CD4-positive, alpha-beta T cell treated with Interleukin-15 for 1 hour (primary cell): ENCODE measurements around the gene DPYD.
"Not testable (repeated sequence)": the region's sequence is repeated elsewhere in the genome, so short reads cannot be mapped to it uniquely, and the experiment has no call there.

ENCODE experiments used
- DNase-seq: peaks from one replicate; pipeline ENCODE4 v3.0.0-alpha.2; 2020

The DPYD gene

DNA sequence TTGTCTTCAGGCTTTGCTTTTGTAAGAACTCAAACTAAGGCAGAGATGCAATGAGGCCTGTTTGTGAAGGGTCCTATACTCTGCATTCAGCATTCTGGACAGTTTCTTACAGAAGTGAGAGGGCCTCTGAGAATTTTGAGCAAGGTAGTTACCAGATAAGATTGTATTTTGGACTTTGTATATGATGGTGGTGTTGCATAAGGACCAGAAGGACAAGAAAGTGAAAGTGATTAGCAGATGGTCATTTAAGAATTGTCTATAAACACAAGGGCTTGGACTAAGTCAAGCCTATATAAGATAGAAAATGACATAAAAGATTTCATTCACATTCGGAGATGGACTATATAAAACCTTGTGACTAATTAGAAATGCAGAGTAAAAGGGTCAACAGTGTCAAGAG, 662.2 kb downstream of the DPYD start:
- no peak for DNase-seq

DNA sequence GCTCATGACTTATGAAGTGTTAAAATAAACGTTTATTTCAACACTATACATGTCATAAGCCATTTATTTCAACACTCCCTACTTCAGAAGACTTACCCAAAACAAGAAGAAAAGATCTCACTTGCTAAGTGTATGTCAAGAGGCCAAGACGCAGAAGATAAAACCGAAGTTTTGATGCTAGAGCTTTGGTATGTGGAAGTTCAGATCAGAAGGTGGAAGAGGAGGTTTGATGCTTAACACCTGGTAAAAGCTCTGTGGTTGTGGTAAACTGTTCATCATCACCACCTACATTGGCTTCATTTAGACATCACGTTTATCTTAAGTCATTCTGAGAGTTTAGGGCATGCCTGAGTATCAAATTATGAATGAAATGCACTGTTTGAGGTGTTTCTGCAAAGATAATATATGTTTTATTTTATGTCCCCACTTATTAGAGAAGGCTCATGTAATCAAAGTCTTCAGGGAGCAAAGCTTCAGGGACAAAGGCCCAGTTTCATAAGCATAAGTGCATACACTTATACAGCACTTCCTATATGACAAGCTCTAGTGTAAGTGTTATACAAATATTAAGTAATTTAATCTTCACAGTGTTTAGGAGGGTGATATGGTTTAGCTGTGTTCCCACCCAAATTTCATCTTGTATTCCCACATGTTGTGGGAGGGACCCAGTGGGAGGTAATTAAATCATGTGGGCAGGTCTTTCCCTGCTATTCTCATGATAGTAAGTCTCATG, 665.9 kb downstream of the DPYD start:
- DNase-seq, result no peak

DNA sequence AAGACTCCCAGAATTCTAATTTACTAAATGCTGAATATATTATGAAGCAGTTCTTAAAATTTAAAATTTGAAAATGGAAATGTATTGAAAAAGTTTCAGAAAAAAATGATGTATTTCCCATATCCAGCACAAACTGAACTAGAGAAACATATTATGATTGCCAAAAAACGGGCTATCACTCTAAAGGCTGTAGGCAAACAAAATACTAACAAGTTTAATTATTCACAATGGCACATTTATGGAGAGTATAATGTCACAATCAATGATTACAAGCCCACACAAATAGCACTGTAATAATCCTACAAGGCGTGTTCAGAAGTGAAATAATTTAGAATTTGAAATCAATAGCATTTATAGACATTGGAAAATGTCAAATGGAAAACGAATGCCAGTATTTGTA, 667.9 kb downstream of the DPYD start:
- DNase-seq, result no peak

DNA sequence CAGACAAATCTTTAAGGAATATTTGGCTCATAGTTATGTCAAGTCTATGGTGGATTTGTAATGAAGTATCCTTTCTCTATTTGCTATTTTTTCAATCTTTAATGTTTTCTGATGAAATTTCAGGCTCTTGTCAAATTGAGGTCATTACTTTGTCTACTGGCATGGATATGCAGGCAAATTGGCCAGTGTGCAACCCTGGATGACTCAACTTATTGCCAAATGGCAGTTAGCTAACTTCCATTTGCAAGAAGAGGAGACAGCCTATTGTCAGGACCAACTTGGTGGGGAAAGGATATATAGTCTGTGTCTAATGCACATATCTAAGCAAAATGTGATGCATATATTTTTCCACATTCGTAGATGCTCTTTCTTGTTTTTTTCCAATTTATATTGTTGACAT, 668.8 kb downstream of the DPYD start:
- no peak for DNase-seq

DNA sequence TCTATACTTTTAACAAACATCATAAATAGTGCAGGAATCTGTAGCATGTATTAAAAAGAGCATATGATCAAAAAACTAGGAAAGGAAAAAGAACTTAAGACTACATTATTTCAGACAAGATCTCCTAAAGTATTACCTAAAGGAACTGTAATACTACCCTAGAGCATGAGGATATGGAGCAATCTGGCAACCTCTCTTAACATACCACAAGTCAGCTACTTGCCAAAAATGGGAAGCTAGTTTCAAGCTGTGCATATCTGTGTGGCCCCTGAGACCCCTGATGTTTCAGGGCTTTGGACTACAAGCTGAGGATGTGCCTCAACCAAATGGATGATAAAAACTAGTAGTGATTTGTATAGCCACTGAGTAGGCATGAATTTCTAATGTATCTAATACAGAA, 673.6 kb downstream of the DPYD start:
- no peak for DNase-seq

DNA sequence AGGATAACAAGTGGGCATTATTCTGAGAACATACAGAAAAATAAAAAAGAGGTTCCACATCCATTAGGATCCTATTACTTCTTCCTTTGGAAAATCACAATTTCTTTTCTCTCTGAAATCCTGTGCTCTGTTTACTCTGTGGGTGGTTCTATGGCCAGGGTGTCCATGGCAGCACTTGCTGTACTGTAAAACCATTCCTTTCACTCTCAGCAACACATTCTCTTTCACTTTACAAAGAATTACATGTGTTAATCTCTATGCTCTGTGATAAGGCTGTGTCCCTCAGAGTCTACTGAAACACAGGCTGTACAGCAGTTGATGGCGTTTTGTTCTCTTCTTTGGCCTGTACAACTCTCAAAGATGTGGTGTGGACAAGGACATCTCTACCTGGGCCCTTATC, 675.2 kb downstream of the DPYD start:
- no peak for DNase-seq

DNA sequence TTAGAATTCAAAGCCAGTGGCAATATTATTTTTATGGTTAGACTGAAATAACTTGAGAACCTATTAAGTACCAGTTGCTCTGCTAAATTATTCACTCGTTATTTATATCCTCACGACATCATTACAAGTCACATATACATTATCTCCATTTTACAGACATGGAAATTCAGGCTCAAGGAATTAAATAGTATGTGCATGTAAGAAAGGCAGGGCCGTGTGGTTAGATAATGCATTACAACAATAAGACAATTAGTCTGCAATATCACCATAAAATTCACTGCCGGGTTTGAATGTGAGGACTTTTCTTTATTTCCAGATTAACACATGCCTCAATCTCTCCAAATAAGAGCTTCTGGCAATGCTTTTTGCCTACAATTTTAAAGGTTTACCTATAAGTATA, 675.8 kb downstream of the DPYD start:
- DNase-seq, result no peak

DNA sequence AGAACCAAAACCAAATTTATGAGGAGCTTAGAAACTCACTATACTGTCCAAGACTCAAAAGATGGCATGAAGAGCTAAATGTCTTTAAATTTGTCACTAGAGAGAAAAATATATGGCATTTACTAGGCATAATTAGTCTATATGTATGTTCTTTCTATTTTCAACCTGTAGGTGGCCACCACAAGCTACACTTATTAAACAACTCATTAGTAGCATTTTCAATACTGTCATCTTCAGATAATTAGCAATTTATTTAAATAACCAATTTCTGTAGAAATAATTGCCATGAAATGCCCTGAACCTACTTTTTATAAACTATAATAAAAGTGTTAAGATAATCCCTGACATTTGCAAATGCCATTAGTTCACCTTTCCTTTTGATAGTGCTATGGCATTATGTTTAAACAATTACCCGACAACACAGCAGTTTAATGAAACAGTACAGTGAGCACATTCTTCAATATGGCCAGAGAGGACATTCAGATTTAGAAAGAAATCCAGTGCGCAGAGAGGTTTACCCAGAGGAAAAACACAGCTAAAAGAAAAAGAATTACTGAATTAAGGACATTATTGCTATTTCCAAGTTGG, 676.8 kb downstream of the DPYD start:
- DNase-seq, result no peak

GRCh38 chr1:97238816-97239215, 682.0 kb downstream of the DPYD start:
- no peak for DNase-seq

- not testable (repeated sequence) for DNase-seq
Measured at GRCh38 chr1:97231354-97231753, 689.5 kb downstream of the DPYD start.

GRCh38 chr1:97212671-97213070, 708.2 kb downstream of the DPYD start:
- DNase-seq, result no peak

- DNase-seq, result no peak
Measured at GRCh38 chr1:97210307-97210706, 710.5 kb downstream of the DPYD start.

- no peak for DNase-seq
Measured at GRCh38 chr1:97209381-97209957, 711.4 kb downstream of the DPYD start.

DNA sequence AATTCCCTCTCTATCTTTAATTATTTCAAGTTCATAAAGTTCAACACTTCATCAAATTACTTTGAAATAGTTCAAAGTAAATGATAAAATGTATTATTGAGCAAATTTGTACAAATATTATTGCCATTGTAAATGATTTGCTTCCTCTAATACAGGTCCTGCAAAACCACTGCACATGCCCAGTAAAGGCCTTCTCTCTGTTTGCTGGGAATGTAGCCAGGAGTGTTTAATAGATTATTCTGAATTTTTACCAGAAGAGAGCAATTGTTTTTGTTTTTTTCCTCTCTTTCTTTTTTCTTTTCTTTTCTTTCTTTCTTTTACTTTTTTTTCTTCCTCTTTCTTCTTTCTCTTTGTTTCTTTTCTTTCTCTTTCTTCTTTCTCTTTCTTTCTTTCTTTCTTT, 713.0 kb downstream of the DPYD start:
- DNase-seq, result no peak

DNA sequence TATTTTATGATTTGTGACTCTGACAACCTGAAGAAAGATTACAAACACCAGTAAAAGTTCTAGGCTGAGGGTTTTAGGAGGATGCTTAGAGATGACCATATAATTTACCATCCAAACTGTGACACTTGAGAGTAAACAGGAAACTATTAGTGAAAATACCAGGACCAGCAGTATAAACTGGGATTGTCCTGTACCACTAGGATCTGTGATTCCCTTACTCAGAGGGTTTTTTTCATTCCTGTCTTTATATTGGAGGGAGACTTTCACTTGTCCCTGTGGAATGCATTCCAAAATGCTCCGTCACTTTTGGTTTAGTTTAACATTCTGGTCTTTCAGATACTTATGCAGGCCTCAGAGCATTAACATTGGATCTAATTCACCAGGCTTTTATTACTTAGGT, 716.4 kb downstream of the DPYD start:
- no peak for DNase-seq

GRCh38 chr1:97202481-97203380, 718.1 kb downstream of the DPYD start:
- DNase-seq, result no peak

- no peak for DNase-seq
Measured at GRCh38 chr1:97201641-97202040, 719.2 kb downstream of the DPYD start.

- no peak for DNase-seq
Measured at GRCh38 chr1:97200595-97200994, 720.2 kb downstream of the DPYD start.

DNA sequence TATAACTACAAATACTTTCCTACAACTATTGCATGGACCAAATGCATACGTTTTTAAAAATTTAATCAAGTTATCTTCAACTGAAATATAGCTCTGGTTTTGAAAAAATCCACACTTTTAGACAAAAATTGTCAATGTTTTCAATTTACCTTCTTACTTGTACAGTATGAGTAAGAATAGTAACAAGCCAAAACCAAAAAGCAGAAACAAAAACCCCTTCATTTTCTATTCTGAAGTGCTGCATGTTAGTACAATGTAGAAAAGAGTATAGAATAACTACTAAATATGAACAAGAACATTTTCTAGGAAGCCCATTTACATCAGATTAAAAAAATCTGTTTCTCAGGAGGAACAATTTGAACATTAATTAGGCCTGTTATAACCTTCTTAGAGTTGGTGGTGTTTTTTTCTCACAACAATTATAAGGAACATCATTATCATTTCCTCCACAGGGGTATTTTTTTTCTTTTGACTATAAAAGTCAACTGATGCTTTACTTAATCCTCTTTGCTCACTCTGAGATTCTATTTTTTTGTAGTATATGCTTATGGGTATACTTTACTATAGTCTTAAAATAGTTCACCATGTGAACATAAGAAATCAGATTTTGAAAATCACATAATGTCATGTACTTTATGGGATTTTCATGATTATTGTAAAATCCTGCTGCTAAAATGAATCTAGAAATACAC, 723.9 kb downstream of the DPYD start:
- DNase-seq, result no peak

GRCh38 chr1:97192872-97193572, 727.8 kb downstream of the DPYD start:
- DNase-seq, result no peak

DNA sequence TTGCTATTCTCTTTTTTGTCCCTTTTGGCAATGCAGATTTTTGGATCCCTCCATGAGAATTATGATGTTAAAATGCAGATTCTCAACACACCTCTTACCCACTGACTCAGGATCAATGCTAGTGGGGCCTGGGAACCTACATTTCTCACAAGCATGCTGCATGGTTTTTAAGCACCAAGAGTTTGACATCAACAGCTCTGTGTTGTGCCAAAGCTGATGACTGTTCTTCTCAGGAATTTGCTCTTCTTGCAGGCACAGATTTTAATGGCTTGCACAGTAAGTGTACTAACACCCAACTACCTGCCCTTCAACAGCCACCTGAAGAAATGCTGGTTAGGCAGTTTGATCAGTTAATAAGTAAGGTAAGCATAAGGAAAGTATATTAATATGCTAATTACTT, 730.5 kb downstream of the DPYD start:
- DNase-seq, result no peak

GRCh38 chr1:97186381-97186780, 734.5 kb downstream of the DPYD start:
- DNase-seq, result no peak
